HL-60/S4 treated with retinoic acid at 250 ng/mL for 4 days and 3 days (cell line): Measurements from ENCODE around the gene GALNT10.

Experiments
- in situ Hi-C: fragments of 300-500 bp; cut with MboI; formaldehyde crosslinking; loops from 2 replicates; pipeline ENCODE4 v1.7.0; 2022; ENCODE audit warnings: low sequenced_read_pairs

The GALNT10 gene

GRCh38 chr5:154262342-154262741, 71.8 kb downstream of the GALNT10 start:
- in situ Hi-C loops: no loop called here

GRCh38 chr5:154264549-154265196, 74.1 kb downstream of the GALNT10 start:
- in situ Hi-C loops: no loop called here

- in situ Hi-C loops: no loop called here
Observed at GRCh38 chr5:154265197-154265773, 74.8 kb downstream of the GALNT10 start.

GRCh38 chr5:154267516-154267915, 77.0 kb downstream of the GALNT10 start:
- in situ Hi-C loops: no loop called here

- in situ Hi-C loops: no loop called here
Observed at GRCh38 chr5:154268073-154268472, 77.5 kb downstream of the GALNT10 start.

- in situ Hi-C loops: no loop called here
Observed at GRCh38 chr5:154269414-154269813, 78.9 kb downstream of the GALNT10 start.

- in situ Hi-C loops: no loop called here
Observed at GRCh38 chr5:154271466-154271865, 80.9 kb downstream of the GALNT10 start.

GRCh38 chr5:154271936-154272514, 81.5 kb downstream of the GALNT10 start:
- in situ Hi-C loops: no loop called here

- in situ Hi-C loops: no loop called here
Observed at GRCh38 chr5:154273028-154273617, 82.6 kb downstream of the GALNT10 start.

GRCh38 chr5:154273963-154274827, 83.7 kb downstream of the GALNT10 start:
- in situ Hi-C loops: no loop called here

GRCh38 chr5:154274828-154275185, 84.3 kb downstream of the GALNT10 start:
- in situ Hi-C loops: no loop called here

- in situ Hi-C loops: no loop called here
Observed at GRCh38 chr5:154275566-154275965, 85.0 kb downstream of the GALNT10 start.

- in situ Hi-C loops: no loop called here
Observed at GRCh38 chr5:154276261-154276972, 85.9 kb downstream of the GALNT10 start.

GRCh38 chr5:154276973-154277331, 86.4 kb downstream of the GALNT10 start:
- in situ Hi-C loops: no loop called here

GRCh38 chr5:154277499-154277898, 87.0 kb downstream of the GALNT10 start:
- in situ Hi-C loops: no loop called here

- in situ Hi-C loops: no loop called here
Observed at GRCh38 chr5:154278186-154278585, 87.7 kb downstream of the GALNT10 start.

GRCh38 chr5:154278908-154279307, 88.4 kb downstream of the GALNT10 start:
- in situ Hi-C loops: no loop called here

- in situ Hi-C loops: no loop called here
Observed at GRCh38 chr5:154284433-154284832, 93.9 kb downstream of the GALNT10 start.

GRCh38 chr5:154285661-154286408, 95.3 kb downstream of the GALNT10 start:
- in situ Hi-C loops: no loop called here

GRCh38 chr5:154286557-154286956, 96.0 kb downstream of the GALNT10 start:
- in situ Hi-C loops: no loop called here
